ENCODE measurements around the gene VGLL4. TPM values are rescaled to one million over a fixed set of nuclear protein-coding genes. Genes with fewer than 3 reads are reported as not detected.

Gene VGLL4
- polyA plus RNA-seq, 3 donors from 2014 or later, result 11.9 to 44.4 (median 25.6) TPM

GRCh38 chr3:11616551-11616950, 27.2 kb downstream of the VGLL4 start:
- Mint-ChIP-seq H3K9me3 (no peaks in the 10 kb centered on the region), H3K27ac (no peak overlapping the region), H3K27me3 (ENCODE audit: low read depth in 3 of 3) (no peaks in the 10 kb centered on the region), H3K4me1 (peaks cover 75 to 98% of the 10 kb centered on the region in 2 donors), H3K4me3 (no peak overlapping the region), H3K36me3 (no peaks in the 10 kb centered on the region)
- DNase-seq, result no peak

- Mint-ChIP-seq H3K9me3 (no peaks in the 10 kb centered on the region), H3K27me3 (ENCODE audit: low read depth in 3 of 3) (peaks cover 0 to 1% (median 0%) of the 10 kb centered on the region in 3 donors), H3K36me3 (no peaks in the 10 kb centered on the region), H3K4me3 (no peak overlapping the region), H3K27ac (peak overlapping the region in 3 of 6 donors; percentile 8 to 55 (median 13)), H3K4me1 (peaks cover 78 to 98% of the 10 kb centered on the region in 2 donors)
- DNase-seq, result no peak
Observed at GRCh38 chr3:11613851-11614487, 29.7 kb downstream of the VGLL4 start.

GRCh38 chr3:11613319-11613718, 30.4 kb downstream of the VGLL4 start:
- Mint-ChIP-seq H3K9me3 (no peaks in the 10 kb centered on the region), H3K36me3 (no peaks in the 10 kb centered on the region), H3K4me3 (no peak overlapping the region), H3K27ac (peak overlapping the region in 1 of 6 donors; percentile 13), H3K27me3 (ENCODE audit: low read depth in 3 of 3) (peaks cover 0 to 1% (median 0%) of the 10 kb centered on the region in 3 donors), H3K4me1 (peaks cover 77 to 97% of the 10 kb centered on the region in 2 donors)
- no peak for DNase-seq

DNA sequence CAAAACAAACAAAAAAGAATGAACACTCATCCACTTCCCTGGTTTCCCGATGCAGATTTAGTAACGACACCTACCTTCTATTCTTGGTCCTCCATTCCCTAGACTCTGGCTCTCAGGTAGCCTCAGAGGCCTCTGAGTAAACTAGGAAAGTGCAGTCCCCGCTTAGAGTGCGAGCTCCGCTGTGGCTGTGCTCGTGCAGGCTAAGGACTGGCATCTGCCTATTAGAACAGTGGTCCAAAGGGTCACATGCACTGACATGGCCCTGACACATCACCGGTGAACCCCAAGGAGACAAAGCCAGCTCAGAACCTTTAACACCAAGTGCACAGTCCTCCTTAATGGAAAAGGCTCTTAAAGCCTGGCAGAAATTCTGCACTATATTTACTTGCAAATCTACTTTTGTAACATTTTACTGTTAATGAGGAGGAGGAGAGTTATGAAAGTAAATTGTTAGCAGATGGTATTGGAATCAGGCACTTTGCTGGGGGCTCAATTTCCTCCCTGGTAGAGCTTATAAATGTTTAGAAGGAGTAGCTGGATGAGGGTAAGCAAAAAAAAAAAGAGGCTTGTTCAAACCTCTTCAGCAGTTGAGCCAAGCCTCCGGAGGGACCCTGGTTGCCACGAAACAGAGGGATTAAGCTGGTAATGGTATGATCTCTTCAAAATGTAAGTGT, 31.1 kb downstream of the VGLL4 start:
- no peaks in the 10 kb centered on the region for H3K9me3 Mint-ChIP-seq
- H3K36me3 Mint-ChIP-seq, result no peaks in the 10 kb centered on the region
- no peak for DNase-seq
- no peak overlapping the region for H3K4me3 Mint-ChIP-seq
- peaks cover 82 to 97% of the 10 kb centered on the region in 2 donors for H3K4me1 Mint-ChIP-seq
- H3K27me3 Mint-ChIP-seq (ENCODE audit: low read depth in 3 of 3), result peaks cover 0 to 1% (median 0%) of the 10 kb centered on the region in 3 donors
- peak overlapping the region in 2 of 6 donors; percentile 8 to 56 for H3K27ac Mint-ChIP-seq

- peaks cover 87 to 97% of the 10 kb centered on the region in 2 donors for H3K4me1 Mint-ChIP-seq
- peak overlapping the region in 1 of 6 donors; percentile 16 for H3K27ac Mint-ChIP-seq
Observed at GRCh38 chr3:11611341-11611799, 32.3 kb downstream of the VGLL4 start.

DNA sequence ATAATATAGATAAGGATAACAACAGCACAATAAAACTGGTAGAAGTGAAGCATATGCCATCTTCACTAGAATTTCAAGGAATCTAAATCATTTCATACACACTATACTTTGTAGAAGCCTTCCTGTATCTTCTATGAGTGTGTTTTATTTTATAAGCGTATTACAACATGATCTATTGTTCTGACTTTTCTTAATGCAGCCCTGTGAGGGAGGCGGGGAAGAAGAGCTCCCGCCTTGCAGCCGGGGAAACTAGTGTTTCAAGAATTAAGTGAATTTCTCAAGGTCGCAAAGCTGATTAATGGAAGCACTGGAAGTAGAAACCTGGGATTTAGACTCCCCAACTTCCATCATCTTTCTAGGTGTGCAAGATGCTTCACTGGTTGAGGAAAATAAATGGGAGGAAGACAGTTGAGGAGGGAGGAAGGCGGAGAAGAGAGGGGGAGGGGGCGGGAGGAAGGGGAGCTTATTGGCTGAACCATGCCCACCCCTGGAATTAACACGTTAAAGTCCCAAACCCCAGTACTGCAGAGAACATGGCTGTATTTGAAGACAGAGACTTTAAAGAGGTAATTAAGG, 32.9 kb downstream of the VGLL4 start:
- Mint-ChIP-seq H3K36me3 (no peaks in the 10 kb centered on the region), H3K27me3 (ENCODE audit: low read depth in 3 of 3) (peaks cover 0 to 1% (median 0%) of the 10 kb centered on the region in 3 donors), H3K4me3 (peak overlapping the region; percentile 66 to 72 (median 70)), H3K4me1 (peaks cover 87 to 97% of the 10 kb centered on the region in 2 donors), H3K27ac (peak overlapping the region in 5 of 6 donors; percentile 41 to 70 (median 61)), H3K9me3 (no peaks in the 10 kb centered on the region)
- DNase-seq, result no peak

More at GRCh38 chr3:11611341-11611799, 32.3 kb downstream of the VGLL4 start:
- Mint-ChIP-seq H3K27me3 (ENCODE audit: low read depth in 3 of 3) (peaks cover 0 to 1% (median 0%) of the 10 kb centered on the region in 3 donors), H3K9me3 (no peaks in the 10 kb centered on the region), H3K4me3 (no peak overlapping the region), H3K36me3 (no peaks in the 10 kb centered on the region)
- no peak for DNase-seq

GRCh38 chr3:11610044-11610671, 33.6 kb downstream of the VGLL4 start:
- peaks cover 0 to 1% (median 0%) of the 10 kb centered on the region in 3 donors for H3K27me3 Mint-ChIP-seq (ENCODE audit: low read depth in 3 of 3)
- H3K4me3 Mint-ChIP-seq, result peak overlapping the region; percentile 66 to 72 (median 70)
- H3K4me1 Mint-ChIP-seq, result peaks cover 87 to 97% of the 10 kb centered on the region in 2 donors
- H3K36me3 Mint-ChIP-seq, result no peaks in the 10 kb centered on the region
- H3K27ac Mint-ChIP-seq, result peak overlapping the region; percentile 41 to 68 (median 54)
- no peaks in the 10 kb centered on the region for H3K9me3 Mint-ChIP-seq
- peak; percentile 53 to 59 (median 57) for DNase-seq

- peak overlapping the region; percentile 66 to 72 (median 70) for H3K4me3 Mint-ChIP-seq
- H3K27me3 Mint-ChIP-seq (ENCODE audit: low read depth in 3 of 3), result peaks cover 0 to 1% (median 0%) of the 10 kb centered on the region in 3 donors
- H3K9me3 Mint-ChIP-seq, result no peaks in the 10 kb centered on the region
- H3K4me1 Mint-ChIP-seq, result peaks cover 80 to 96% of the 10 kb centered on the region in 2 donors
- DNase-seq, result no peak
- H3K27ac Mint-ChIP-seq, result peak overlapping the region; percentile 41 to 68 (median 54)
- H3K36me3 Mint-ChIP-seq, result no peaks in the 10 kb centered on the region
Observed at GRCh38 chr3:11609481-11609880, 34.2 kb downstream of the VGLL4 start.

DNA sequence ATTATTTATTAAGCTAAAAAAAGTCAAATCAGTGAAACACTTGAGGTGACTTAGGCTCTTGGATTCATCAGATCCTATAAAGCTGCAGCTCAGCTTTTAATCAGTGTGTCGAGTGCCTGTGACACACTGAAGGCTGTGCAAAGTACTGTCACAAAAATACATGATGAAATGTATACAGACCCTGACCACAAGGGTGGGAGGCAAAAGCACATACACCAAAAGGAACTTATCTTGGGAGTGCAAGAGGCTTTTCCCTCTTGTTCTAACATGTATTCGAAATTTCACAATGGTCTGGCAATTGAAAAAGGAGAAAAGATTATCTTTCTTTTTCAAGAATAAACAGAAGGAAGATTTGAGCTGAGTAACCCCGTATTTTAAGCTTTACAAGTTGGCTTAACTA, 35.9 kb downstream of the VGLL4 start:
- H3K4me1 Mint-ChIP-seq, result peaks cover 77 to 95% of the 10 kb centered on the region in 2 donors
- H3K9me3 Mint-ChIP-seq, result no peaks in the 10 kb centered on the region
- no peaks in the 10 kb centered on the region for H3K36me3 Mint-ChIP-seq
- H3K4me3 Mint-ChIP-seq, result no peak overlapping the region
- peak overlapping the region in 1 of 6 donors; percentile 56 for H3K27ac Mint-ChIP-seq
- H3K27me3 Mint-ChIP-seq (ENCODE audit: low read depth in 3 of 3), result peaks cover 0 to 3% (median 0%) of the 10 kb centered on the region in 3 donors
- DNase-seq, result no peak

- Mint-ChIP-seq H3K4me1 (peaks cover 75 to 95% of the 10 kb centered on the region in 2 donors), H3K27ac (peak overlapping the region; percentile 6 to 43 (median 22)), H3K36me3 (no peaks in the 10 kb centered on the region), H3K9me3 (no peaks in the 10 kb centered on the region), H3K27me3 (ENCODE audit: low read depth in 3 of 3) (peaks cover 0 to 3% (median 0%) of the 10 kb centered on the region in 3 donors), H3K4me3 (peak overlapping the region in 1 of 5 donors; percentile 9)
- no peak for DNase-seq
Observed at GRCh38 chr3:11606865-11607440, 36.8 kb downstream of the VGLL4 start.

GRCh38 chr3:11606090-11606784, 37.5 kb downstream of the VGLL4 start:
- H3K4me3 Mint-ChIP-seq, result peak overlapping the region in 1 of 5 donors; percentile 34
- no peaks in the 10 kb centered on the region for H3K9me3 Mint-ChIP-seq
- peaks cover under 1 to 1% (median 1%) of the 10 kb centered on the region in 3 donors for H3K36me3 Mint-ChIP-seq
- peak; percentile 37 to 56 (median 46) for DNase-seq
- peak overlapping the region in 5 of 6 donors; percentile 15 to 84 (median 68) for H3K27ac Mint-ChIP-seq
- H3K27me3 Mint-ChIP-seq (ENCODE audit: low read depth in 3 of 3), result peaks cover 0 to 3% (median 0%) of the 10 kb centered on the region in 3 donors
- H3K4me1 Mint-ChIP-seq, result peaks cover 75 to 95% of the 10 kb centered on the region in 2 donors

GRCh38 chr3:11605398-11605797, 38.3 kb downstream of the VGLL4 start:
- Mint-ChIP-seq H3K36me3 (peaks cover 3 to 8% (median 4%) of the 10 kb centered on the region in 3 donors), H3K4me1 (peaks cover 70 to 95% of the 10 kb centered on the region in 2 donors), H3K4me3 (no peak overlapping the region), H3K27me3 (ENCODE audit: low read depth in 3 of 3) (peaks cover 0 to 3% (median 0%) of the 10 kb centered on the region in 3 donors), H3K27ac (peak overlapping the region in 5 of 6 donors; percentile 15 to 82 (median 32)), H3K9me3 (no peaks in the 10 kb centered on the region)
- no peak for DNase-seq
